C4-2B (cell line): ENCODE measurements around the gene GSKIP.

Source experiments
- H3K27ac ChIP-seq: fragments of 450-650 bp; 2 replicates; pipeline ENCODE4 v1.5.1; 2017
- ZFX ChIP-seq: fragments of 450-650 bp; IDR thresholded peaks from 2 replicates; pipeline ENCODE4 v1.6.1; 2017
- TF ChIP-seq, protein P1 (sequence below): fragments of 450-650 bp; conservative IDR thresholded peaks from 2 replicates; pipeline ENCODE4 v1.5.1; 2017; ENCODE audit warnings: mild to moderate bottlenecking

Gene GSKIP

DNA sequence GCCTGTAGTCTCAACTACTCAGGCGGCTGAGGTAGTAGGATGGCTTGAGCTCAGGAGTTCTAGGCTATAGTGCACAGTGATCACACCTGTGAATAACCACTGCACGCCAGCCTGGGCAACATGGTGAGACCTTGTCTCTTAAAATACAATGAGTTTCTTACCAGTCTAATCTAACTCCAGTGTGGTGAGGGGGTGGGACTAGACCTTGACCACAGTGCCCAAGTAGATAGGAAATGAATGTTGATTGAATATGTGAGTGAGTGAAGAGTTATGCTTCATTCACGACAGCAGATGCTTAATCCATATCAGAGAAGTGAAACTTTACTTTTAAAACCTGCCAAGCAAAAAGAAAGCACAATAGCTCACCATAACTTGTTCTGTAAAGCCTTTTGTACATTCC lies 17.4 kb downstream of the GSKIP start:
- TF ChIP-seq ZFX = no peak
- TF ChIP-seq, protein P1, sequence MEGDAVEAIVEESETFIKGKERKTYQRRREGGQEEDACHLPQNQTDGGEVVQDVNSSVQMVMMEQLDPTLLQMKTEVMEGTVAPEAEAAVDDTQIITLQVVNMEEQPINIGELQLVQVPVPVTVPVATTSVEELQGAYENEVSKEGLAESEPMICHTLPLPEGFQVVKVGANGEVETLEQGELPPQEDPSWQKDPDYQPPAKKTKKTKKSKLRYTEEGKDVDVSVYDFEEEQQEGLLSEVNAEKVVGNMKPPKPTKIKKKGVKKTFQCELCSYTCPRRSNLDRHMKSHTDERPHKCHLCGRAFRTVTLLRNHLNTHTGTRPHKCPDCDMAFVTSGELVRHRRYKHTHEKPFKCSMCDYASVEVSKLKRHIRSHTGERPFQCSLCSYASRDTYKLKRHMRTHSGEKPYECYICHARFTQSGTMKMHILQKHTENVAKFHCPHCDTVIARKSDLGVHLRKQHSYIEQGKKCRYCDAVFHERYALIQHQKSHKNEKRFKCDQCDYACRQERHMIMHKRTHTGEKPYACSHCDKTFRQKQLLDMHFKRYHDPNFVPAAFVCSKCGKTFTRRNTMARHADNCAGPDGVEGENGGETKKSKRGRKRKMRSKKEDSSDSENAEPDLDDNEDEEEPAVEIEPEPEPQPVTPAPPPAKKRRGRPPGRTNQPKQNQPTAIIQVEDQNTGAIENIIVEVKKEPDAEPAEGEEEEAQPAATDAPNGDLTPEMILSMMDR = no peak
- H3K27ac ChIP-seq = no peak overlapping the region

- no peak overlapping the region for H3K27ac ChIP-seq
- no peak for TF ChIP-seq ZFX
- TF ChIP-seq, protein P1 = no peak
Measured at GRCh38 chr14:96383445-96383844, 20.1 kb downstream of the GSKIP start.

- no peak overlapping the region for H3K27ac ChIP-seq
- no peak for TF ChIP-seq ZFX
- TF ChIP-seq, protein P1 = no peak
Measured at GRCh38 chr14:96384053-96384452, 20.7 kb downstream of the GSKIP start.

DNA sequence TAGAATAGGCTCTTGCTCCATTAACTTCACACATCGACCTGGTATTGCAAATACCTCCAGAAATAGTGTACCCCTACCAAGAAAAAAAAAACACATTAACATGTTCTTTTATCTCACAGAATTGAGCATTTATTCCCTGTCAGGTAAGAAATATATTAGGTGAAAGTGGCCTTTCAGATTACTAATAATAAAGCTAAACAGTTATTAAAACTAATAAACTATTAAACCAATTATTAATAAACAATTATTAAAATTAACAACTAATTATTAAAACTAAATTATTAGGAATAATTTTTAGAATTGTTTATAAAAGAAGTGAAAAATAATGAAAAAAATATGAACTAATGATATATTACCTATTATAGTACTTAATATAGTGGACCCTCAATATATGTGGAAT lies 21.4 kb downstream of the GSKIP start:
- TF ChIP-seq, protein P1 = no peak
- no peak for TF ChIP-seq ZFX
- H3K27ac ChIP-seq = no peak overlapping the region

DNA sequence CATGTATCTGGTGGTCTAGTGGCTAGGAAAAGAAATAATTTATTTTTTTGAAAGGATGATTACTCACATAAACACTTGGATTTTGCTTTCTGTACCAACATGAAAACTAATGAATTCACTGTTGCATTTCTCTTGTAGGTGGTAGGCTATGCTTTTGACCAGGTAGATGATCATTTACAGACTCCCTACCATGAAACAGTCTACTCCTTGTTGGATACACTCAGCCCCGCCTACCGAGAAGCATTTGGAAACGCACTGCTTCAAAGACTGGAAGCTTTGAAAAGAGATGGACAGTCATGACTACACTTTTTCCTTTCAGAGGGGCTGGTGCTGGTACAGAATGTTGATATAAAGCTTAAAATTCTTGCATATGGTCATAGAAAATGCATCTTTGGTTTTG lies 22.1 kb downstream of the GSKIP start:
- TF ChIP-seq ZFX = no peak
- TF ChIP-seq, protein P1 = no peak
- no peak overlapping the region for H3K27ac ChIP-seq

- TF ChIP-seq, protein P1 = no peak
- no peak for TF ChIP-seq ZFX
- H3K27ac ChIP-seq = peak overlapping the region; percentile 53
Measured at GRCh38 chr14:96390965-96391292, 27.6 kb downstream of the GSKIP start.

DNA sequence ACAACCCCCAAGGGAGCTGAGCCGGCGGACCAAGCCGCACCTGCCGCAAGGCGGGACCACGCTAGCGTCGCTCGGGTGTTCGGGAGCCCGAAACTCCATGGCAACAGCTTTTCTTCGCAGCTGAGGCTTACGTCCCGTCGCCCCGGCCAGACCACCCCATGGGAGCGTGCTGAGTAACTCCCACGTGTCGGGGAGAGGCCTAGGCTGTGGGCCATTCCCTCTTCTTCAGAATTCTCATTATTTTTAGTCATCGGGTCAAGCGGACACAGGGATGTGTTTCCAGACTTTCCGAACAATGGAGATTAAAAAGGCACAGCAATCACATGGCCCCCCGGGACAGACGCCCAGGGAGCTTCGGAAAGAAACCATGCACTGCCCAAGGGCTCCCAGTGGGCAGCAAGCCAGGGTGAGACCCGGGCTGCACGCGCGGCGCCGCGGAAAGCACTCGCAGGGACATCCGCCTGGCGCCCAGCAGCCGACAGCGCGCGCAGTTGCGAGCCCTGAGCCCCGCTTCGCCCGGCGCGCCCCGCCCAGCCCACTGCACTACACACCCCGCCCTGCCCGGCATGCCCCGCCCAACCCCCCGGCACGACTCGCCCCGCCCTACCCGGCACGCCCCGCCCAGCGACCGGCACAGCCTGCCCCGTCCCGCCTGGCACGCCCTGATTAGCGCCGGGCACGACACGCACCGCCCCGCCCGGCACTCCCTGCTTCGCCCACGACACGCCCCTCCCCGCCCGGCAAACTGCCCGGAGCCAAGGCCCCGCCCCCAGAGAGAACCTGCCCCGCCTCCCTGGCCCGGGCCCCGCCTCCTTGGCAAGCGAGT lies 28.2 kb downstream of the GSKIP start:
- TF ChIP-seq, protein P1 = no peak
- TF ChIP-seq ZFX = no peak; the same call in 1 of the 2 replicates
- H3K27ac ChIP-seq = peak overlapping the region; percentile 53
